Neural progenitor cell (in vitro differentiated cells): ENCODE data around the gene ASPDH.

Experiments used
- CTCF ChIP-seq: fragments of 200-600 bp; sonication (generic); IDR thresholded peaks from 2 replicates; pipeline ENCODE4 v1.5.1; 2017; ENCODE audit warnings: antibody characterized with exemption, mild to moderate bottlenecking
- EZH2 ChIP-seq: fragments of 200-600 bp; sonication (generic); IDR thresholded peaks from 2 replicates; pipeline ENCODE4 v1.6.1; 2017; ENCODE audit warnings: antibody characterized with exemption, mild to moderate bottlenecking, moderate library complexity
- EZH2phosphoT487 ChIP-seq: fragments of 200-600 bp; sonication (generic); IDR thresholded peaks from 2 replicates; pipeline ENCODE4 v1.6.1; 2017; ENCODE audit warnings: antibody characterized with exemption

DNA sequence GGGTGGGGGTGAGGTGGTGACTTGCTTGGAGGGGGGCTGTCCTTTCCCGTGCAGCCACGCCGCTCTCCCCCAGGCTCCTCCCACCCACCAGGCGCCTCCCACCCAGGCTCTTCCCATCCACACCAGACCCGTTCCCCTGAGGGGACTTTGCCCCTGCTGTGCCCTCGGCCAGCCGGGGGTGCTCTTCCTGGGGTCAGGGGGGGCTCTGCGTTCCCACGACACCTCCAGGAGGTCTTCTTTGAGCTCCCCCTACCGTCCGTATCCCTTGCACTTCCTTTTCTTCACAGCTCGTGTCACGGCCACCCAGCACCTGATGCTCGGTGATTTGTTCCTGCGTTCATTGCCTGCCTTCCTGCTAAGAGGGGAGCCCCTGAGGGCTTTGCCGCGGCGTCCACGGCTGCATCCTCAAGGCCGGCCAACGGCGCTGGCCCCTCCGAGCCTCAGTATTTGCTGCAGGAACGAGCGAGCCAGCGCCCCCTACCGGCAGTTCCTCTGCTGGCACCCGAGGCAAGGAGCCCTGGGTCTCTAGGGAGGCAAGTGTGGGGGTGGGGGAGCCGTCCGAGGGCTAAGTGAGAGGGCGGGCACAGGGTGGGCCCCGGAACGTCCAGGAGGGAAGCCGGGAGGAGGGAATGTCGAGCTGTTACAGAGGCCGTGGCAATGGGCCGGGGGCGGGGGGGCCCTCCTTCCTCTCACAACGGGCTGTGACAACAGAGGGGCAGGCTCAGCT lies 42.7 kb upstream of the ASPDH start:
- TF ChIP-seq CTCF (peak; percentile 98), EZH2 (no peak), EZH2phosphoT487 (no peak)
